Measurements from ENCODE around the gene CAMTA1.

CAMTA1 gene

GRCh38 chr1:7535934-7536878 lies 751.0 kb downstream of the CAMTA1 start:
- no peak for DNase-seq

GRCh38 chr1:7536891-7537591 lies 751.8 kb downstream of the CAMTA1 start:
- no peak for DNase-seq

- DNase-seq, result no peak
Measured at GRCh38 chr1:7538033-7538432, 752.8 kb downstream of the CAMTA1 start.

GRCh38 chr1:7538849-7539768 lies 753.9 kb downstream of the CAMTA1 start:
- peak; percentile 26 for DNase-seq

- no peak for DNase-seq
Measured at GRCh38 chr1:7539769-7540175, 754.5 kb downstream of the CAMTA1 start.

- DNase-seq, result no peak
Measured at GRCh38 chr1:7540816-7541215, 755.6 kb downstream of the CAMTA1 start.

- DNase-seq, result no peak
Measured at GRCh38 chr1:7541629-7542028, 756.4 kb downstream of the CAMTA1 start.

GRCh38 chr1:7543718-7544090 lies 758.5 kb downstream of the CAMTA1 start:
- DNase-seq, result no peak

- peak; percentile 85 for DNase-seq
Measured at GRCh38 chr1:7549277-7550161, 764.3 kb downstream of the CAMTA1 start.

GRCh38 chr1:7550261-7550865 lies 765.1 kb downstream of the CAMTA1 start:
- DNase-seq, result no peak

- DNase-seq, result no peak
Measured at GRCh38 chr1:7550981-7551380, 765.7 kb downstream of the CAMTA1 start.

- DNase-seq, result no peak
Measured at GRCh38 chr1:7551442-7551841, 766.2 kb downstream of the CAMTA1 start.

GRCh38 chr1:7552402-7552801 lies 767.1 kb downstream of the CAMTA1 start:
- DNase-seq, result no peak

- no peak for DNase-seq
Measured at GRCh38 chr1:7553042-7553690, 767.9 kb downstream of the CAMTA1 start.

GRCh38 chr1:7554385-7555235 lies 769.4 kb downstream of the CAMTA1 start:
- DNase-seq, result peak; percentile 75

- DNase-seq, result peak; percentile 30
Measured at GRCh38 chr1:7555391-7556185, 770.3 kb downstream of the CAMTA1 start.

- no peak for DNase-seq
Measured at GRCh38 chr1:7557301-7557891, 772.1 kb downstream of the CAMTA1 start.

- no peak for DNase-seq
Measured at GRCh38 chr1:7558041-7558461, 772.8 kb downstream of the CAMTA1 start.

- DNase-seq, result no peak
Measured at GRCh38 chr1:7558481-7558880, 773.2 kb downstream of the CAMTA1 start.

All from MV-4-11 (cell line).